Measurements from ENCODE around the gene PAK1IP1.
"Not testable (repeated sequence)": the region's sequence is repeated elsewhere in the genome, so short reads cannot be mapped to it uniquely, and the experiment has no call there.

The PAK1IP1 gene, protein sequence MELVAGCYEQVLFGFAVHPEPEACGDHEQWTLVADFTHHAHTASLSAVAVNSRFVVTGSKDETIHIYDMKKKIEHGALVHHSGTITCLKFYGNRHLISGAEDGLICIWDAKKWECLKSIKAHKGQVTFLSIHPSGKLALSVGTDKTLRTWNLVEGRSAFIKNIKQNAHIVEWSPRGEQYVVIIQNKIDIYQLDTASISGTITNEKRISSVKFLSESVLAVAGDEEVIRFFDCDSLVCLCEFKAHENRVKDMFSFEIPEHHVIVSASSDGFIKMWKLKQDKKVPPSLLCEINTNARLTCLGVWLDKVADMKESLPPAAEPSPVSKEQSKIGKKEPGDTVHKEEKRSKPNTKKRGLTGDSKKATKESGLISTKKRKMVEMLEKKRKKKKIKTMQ

DNA sequence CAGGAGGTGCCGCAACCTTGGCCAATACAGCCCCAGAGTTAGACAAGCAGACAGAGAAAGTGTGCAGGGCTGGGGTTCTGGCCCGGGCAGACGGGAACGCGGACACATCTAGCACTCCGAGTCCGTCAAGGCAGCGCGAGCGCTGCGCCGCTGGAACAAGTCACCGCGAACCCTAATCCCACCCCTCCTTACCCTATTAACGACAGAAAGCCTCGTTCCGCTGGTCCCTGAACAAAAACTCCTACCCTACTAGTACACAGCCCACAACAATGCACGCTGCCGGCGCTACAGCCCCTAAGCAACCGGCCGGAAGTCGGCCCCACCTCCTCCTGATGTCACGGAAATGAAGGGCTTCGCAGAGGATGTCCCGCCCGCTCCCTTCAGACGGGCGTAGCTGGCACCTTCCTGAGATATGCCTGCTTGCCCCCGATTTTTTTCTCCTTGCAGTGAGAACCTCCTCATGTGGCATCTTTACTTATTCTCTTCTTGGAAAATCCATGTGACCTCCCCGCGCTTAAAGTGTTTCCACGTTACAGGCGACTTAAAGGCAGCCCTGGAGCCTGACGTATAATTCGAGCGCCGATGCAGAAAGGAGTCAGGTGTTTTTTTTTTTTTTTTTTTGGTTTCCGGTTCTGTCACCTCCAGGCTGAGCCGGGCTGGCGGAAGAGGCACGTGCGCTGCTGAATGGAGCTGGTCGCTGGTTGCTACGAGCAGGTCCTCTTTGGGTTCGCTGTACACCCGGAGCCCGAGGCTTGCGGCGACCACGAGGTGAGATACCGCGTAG is at the start of gene PAK1IP1, which contains the start of gene C6orf52:
Gene PAK1IP1, plus strand, starts transcription at position 671 of the 784 bp plus-strand sequence. Its CDS starts 14 bp downstream, at position 685.
Gene C6orf52, minus strand, starts transcription at position 315 of the 784 bp plus-strand sequence. CDS start 7,066 bp downstream, outside the sequence.
- peak; percentile 89 for DNase-seq (ENCODE audit: low read depth, low spot score)

DNA sequence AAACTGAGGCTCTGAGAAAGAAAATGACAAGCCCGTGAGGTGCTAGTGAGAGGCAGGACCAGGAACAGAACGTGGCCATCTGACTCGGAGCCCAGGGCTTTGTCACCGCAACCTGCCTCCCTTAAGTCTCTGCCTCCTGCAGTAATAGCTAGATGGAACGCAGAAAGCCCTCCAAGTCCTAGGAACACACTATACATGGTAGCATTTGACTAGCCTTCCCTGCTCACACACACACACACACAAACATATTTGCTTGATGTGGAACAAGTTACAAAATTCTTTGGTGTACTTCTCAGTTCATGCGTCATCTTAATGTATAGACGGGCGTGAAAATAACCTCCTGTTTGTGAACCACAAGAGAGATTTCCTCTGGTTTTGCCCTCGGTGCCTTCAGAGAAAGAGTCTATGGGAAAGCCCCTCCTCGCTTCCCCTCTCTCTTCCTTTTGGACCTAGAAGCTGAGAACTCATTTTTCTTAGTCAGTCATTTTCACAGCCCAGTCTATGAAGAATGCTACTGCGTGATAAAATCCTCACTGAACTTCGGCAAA is 39.2 kb upstream of the PAK1IP1 start:
- no peak for DNase-seq (ENCODE audit: low read depth, low spot score)

GRCh38 chr6:10658910-10659698 is 35.7 kb upstream of the PAK1IP1 start:
- no peak for DNase-seq (ENCODE audit: low read depth, low spot score)

DNA sequence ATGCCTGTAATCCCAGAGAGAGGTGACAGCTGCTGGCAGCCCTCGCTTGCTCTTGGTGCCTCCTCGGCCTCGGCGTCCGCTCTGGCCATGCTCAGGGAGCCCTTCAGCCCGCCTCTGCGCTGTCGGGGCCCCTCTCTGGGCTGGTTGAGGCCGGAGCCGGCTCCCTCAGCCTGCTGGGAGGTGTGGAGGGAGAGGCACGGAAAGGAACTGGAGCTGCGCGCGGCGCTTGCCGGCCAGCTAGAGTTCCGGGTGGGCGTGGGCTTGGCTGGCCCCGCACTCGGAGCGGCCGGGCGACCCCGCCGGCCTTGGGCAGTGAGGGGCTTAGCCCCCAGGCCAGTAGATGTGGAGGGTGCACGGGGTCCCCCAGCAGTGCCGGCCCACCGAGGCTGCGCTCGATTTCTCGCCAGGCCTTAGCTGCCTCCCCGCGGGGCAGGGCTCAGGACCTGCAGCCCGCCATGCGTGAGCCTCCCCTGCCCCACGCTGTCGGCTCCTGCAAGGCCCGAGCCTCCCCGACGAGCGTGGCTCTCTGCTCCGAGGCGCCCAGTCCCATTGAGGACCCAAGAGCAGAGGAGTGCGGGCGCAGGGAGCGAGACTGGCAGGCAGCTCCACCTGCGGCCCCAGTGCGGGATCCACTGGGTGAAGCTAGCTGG is 34.9 kb upstream of the PAK1IP1 start:
- no peak for DNase-seq (ENCODE audit: low read depth, low spot score)

- not testable (repeated sequence) for DNase-seq (ENCODE audit: low read depth, low spot score)
These were observed 34.2 kb upstream of the PAK1IP1 start for GRCh38 chr6:10660431-10661191.

- DNase-seq (ENCODE audit: low read depth, low spot score): no peak
These were observed 32.6 kb upstream of the PAK1IP1 start for GRCh38 chr6:10662207-10662606.

DNA sequence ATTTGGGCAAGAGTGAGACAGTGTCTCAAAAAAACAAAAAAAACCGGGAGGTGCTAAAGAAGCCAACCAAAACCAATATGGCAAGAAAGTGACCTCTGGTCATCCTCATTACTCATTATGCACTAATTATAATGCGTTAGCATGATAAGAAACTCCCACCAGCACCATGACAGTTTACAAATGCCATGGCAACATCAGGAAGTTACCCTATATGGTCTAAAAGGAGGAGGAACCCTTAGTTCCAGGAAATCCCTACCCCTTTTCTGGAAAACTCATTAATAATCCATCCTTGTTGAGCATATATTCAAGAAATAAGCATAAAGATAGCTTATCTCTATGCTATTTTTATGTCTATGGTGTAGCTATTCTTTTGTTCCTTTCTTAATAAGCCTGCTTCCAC is 32.0 kb upstream of the PAK1IP1 start:
- DNase-seq (ENCODE audit: low read depth, low spot score): no peak

DNA sequence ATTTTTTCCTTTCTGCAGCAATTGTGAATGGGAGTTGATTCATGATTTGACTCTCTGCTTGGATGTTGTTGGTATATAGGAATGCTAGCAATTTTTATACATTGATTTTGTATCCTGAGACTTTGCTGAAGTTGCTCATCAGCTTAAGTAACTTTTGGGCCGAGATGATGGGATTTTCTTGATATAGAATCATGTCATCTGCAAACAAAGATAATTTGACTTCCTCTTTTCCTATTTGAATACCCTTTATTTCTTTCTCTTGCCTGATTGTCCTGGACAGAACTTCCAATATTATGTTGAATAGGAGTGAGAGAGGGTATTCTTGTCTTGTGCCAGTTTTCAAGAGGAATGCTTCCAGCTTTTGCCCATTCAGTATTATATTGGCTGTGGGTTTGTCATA is 29.2 kb upstream of the PAK1IP1 start:
- not testable (repeated sequence) for DNase-seq (ENCODE audit: low read depth, low spot score)

DNA sequence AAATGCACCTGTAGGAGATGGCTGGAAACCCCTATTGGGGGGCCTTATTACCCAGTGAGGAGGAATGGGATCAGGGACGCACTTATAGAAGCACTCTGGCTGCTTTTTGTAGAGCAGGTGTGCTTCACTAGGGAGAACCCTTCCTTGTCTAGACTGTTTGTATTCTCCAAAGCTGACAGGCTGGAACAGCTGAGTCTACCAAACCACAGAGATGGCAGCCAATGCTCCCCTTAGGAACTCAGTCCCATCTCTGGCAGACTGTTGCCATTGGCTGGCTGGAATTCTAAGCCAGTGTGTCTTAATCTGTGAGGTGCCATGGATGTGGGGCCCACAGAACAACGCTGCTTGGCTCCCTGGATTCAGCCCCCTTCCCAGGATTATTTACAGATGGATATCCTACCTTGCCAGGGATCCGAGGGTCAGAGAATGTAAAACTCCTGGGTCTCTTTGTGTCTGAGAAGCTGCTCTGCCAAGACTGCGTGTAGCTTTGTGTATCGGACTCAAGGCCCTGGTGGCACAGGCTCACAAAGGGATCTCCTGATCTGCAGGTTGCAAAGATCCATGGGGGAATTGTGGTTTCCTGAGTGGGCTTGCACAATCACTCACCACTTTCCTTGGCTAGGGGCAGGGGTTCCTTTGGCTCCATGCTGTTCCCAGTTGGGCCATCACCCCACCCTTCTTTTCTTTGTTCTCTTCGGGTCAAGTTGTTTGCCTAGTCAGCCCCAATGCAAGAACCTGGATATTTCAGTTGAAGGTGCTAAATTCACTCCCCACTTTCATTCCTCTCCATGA is 26.4 kb upstream of the PAK1IP1 start:
- no peak for DNase-seq (ENCODE audit: low read depth, low spot score)

DNA sequence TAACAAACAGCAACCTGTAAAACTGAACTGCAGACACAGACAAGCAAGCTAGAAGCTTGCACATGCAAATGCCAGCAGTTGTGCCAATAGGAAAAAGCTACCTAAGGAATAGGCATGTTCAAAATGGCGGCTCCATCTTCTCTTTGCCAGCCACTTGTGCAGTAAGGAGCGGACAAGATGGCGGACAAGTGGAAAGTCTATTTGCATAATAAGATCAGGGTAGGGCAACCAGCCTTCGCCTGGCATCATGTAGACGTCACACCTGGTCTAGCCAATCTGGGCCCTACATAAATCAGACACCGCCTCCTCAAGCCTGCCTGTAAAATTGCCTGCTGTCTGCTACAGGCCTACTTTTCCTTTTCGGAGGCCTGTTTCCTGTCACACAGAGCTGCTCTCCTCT is 18.4 kb upstream of the PAK1IP1 start:
- DNase-seq (ENCODE audit: low read depth, low spot score): no peak

DNA sequence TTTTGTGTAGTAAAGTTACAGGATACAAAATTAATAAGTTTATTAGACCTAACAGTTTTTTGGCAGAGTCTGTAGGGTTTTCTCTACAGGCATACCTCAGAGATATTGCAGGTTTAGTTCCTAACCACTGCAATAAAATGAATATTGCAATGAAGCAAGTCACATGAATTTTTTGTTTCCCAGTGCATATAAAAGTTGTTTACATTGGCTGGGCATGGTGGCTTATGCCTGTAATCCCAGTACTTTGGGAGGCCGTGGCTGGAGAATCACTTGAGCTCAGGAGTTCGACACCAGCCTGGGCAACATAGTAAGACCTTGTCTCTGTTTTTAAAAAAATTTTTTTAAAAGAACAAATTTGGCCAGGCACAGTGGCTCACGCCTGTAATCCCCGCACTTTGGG is 16.3 kb upstream of the PAK1IP1 start:
- DNase-seq (ENCODE audit: low read depth, low spot score): no peak

DNA sequence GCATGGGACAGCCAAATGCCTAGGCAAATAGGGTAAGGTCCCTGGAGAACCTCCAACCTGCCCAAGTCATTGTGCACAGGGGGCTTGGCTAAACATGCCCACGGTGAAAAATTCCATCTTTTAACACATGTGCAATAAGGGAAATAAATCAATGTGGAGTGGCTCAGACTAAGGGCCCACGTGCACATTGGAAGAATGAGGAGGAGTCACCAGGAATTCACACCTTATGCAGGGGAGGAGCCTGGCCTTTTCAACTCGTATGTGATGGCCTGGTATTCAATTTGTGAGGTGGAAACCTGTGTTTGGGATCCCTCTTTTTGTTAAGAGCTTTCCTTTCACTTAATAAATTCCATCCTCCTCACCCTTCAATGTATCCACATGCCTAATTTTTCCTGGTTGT is 13.0 kb upstream of the PAK1IP1 start:
- DNase-seq (ENCODE audit: low read depth, low spot score): no peak

GRCh38 chr6:10682355-10682988 is 12.3 kb upstream of the PAK1IP1 start:
- no peak for DNase-seq (ENCODE audit: low read depth, low spot score)

DNA sequence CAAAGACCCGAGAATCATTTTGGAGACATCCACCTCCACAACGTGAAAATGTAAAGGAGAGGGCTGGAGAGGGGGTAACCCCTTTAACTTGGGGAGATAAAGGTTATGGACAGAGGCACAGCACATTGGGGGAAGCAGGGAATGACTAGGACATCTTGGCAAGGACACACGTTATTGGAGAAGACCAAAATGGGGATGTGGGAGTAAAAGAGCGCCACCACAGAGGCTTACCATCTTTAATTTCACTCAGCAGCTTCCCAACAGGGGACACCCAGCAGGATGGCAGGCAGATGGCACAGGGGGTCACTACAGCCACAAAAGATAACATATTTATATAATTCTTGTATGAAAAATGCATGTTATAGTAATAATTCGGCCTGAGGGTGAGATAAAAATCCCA is 10.2 kb upstream of the PAK1IP1 start:
- DNase-seq (ENCODE audit: low read depth, low spot score): no peak

- DNase-seq (ENCODE audit: low read depth, low spot score): no peak
These were observed 9.5 kb upstream of the PAK1IP1 start for GRCh38 chr6:10685092-10685915.

- no peak for DNase-seq (ENCODE audit: low read depth, low spot score)
These were observed 7.9 kb upstream of the PAK1IP1 start for GRCh38 chr6:10686901-10687300.

- DNase-seq (ENCODE audit: low read depth, low spot score): no peak
These were observed 7.2 kb upstream of the PAK1IP1 start for GRCh38 chr6:10687582-10687981.
